Stomach (tissue), 9 donors: ENCODE data around the gene MICAL2. TPM values are rescaled to one million over a fixed set of nuclear protein-coding genes. Genes with fewer than 3 reads are reported as not detected.

Source experiments
- DNase-seq, 2 donors: peaks; one replicate each; pipeline versions ENCODE4 v3.0.0 to v3.0.0-alpha.2; 2013 to 2019
- H3K27ac ChIP-seq, 5 donors: fragments of 200-600 bp in 4 of 5; sonication (generic) in 4 of 5; one replicate each; pipeline ENCODE4 v1.5.1; 2013 to 2019; ENCODE audit warnings: mild to moderate bottlenecking in 1 of 5, moderate library complexity in 1 of 5
- H3K27me3 ChIP-seq, 3 donors: fragments of 200-600 bp; sonication (generic); one replicate each; pipeline ENCODE4 v1.5.1; 2017 to 2019; ENCODE audit warnings: mixed run types in 1 of 3
- H3K36me3 ChIP-seq, 4 donors: fragments of 200-600 bp; sonication (generic); 1 replicate in 3 of 4; 2 replicates in 1 of 4; pipeline ENCODE4 v1.5.1; 2016 to 2019
- H3K4me1 ChIP-seq, 4 donors: fragments of 200-600 bp; sonication (generic); one replicate each; pipeline ENCODE4 v1.5.1; 2016 to 2019
- H3K4me3 ChIP-seq, 4 donors: fragments of 200-600 bp; sonication (generic) in 3 of 4; one replicate each; pipeline ENCODE4 v1.5.1; 2016 to 2019; ENCODE audit warnings: mild to moderate bottlenecking in 1 of 4
- H3K9me3 ChIP-seq, 4 donors: fragments of 200-600 bp; sonication (generic); one replicate each; pipeline ENCODE4 v1.5.1; 2016 to 2019
- CTCF ChIP-seq, 7 experiments: fragments of 450-650 bp in 4 of 7; fragments of 200-600 bp in 3 of 7; sonication (generic) in 3 of 7; IDR thresholded peaks; one replicate each; pipeline ENCODE4 v1.5.1; 2016 to 2019; ENCODE audit warnings: antibody characterized with exemption in 7 of 7, control low read depth in 2 of 7, mild to moderate bottlenecking in 1 of 7
- EP300 ChIP-seq: sonication (generic); formaldehyde crosslinking; IDR thresholded peaks from one replicate; pipeline ENCODE4 v1.6.1; 2017; ENCODE audit warnings: antibody characterized with exemption
- POLR2A ChIP-seq, 4 donors: fragments of 450-650 bp; IDR thresholded peaks; one replicate each; pipeline ENCODE4 v1.6.1; 2016; ENCODE audit warnings: antibody characterized with exemption in 4 of 4, control low read depth in 2 of 4, mild to moderate bottlenecking in 1 of 4, moderate library complexity in 1 of 4
- POLR2AphosphoS5 ChIP-seq, 3 donors: sonication (generic); formaldehyde crosslinking; IDR thresholded peaks; one replicate each; pipeline ENCODE4 v1.6.1; 2016; ENCODE audit warnings: antibody characterized with exemption in 3 of 3
- WGBS, 5 donors: extraction: QIAGEN DNeasy Blood & Tissue Kit in 3 of 5; methylation state at CpG; one replicate each; pipeline versions ENCODE4 v1.1.5 to v1.1.7; 2013 to 2018; 5-methylcytosine and 5-hydroxymethylcytosine counted together
- intact Hi-C: fragments of 100-400 bp; cut with DNase I; formaldehyde crosslinking; loops from one replicate; pipeline ENCODE4 v1.15.1; 2023; ENCODE audit warnings: low total_unique reads
- polyA plus RNA-seq, 3 donors: library from polyadenylated mRNA; stranded (reverse); fragments of 200-250 nt; gene quantifications; one replicate each; pipeline ENCODE4 v1.2.3, GENCODE V29; 2013
- small RNA-seq, 4 donors: library from RNA; depleted of rRNA; stranded (forward); fragments of <200 nt; gene quantifications; one replicate each; pipeline ENCODE3, GENCODE V24; 2016
- total RNA-seq, 5 donors: library from RNA; depleted of rRNA; stranded (reverse); fragments of >200 nt; gene quantifications; one replicate each; pipeline versions ENCODE4 v1.1.0 to v1.2.3, GENCODE V29; 2014 to 2016
- donor health status: healthy with polysubstance abuse.
- donor health status: Bipolar disorder and iron deficiency.
- donor health status: healthy.

The MICAL2 gene
- total and polyA plus RNA-seq, 8 donors = 11.2 to 165 (median 83.3) TPM

GRCh38 chr11:12306830-12307229 is 196.4 kb downstream of the MICAL2 start:
- Histone ChIP-seq H3K27me3 (no peaks in the 10 kb centered on the region), H3K4me1 (no peaks in the 10 kb centered on the region), H3K4me3 (no peak overlapping the region), H3K36me3 (no peaks in the 10 kb centered on the region), H3K27ac (no peak overlapping the region), H3K9me3 (no peaks in the 10 kb centered on the region)
- no peak for TF ChIP-seq POLR2AphosphoS5 (IDR thresholded peaks at IDR 0.05)
- TF ChIP-seq EP300 = no peak
- TF ChIP-seq POLR2A (IDR thresholded peaks at IDR 0.05) = no peak
- TF ChIP-seq CTCF (IDR thresholded peaks at IDR 0.05) = no peak
- no peak for DNase-seq
- 80 to 99% (median 97%) methylated on average over 2 of the region's 2 CpGs for WGBS, 5 donors
- intact Hi-C loops = no loop called here

- H3K4me3 ChIP-seq = no peak overlapping the region
- no peaks in the 10 kb centered on the region for H3K36me3 ChIP-seq
- no peak overlapping the region for H3K27ac ChIP-seq
- intact Hi-C loops = no loop called here
- no peaks in the 10 kb centered on the region for H3K27me3 ChIP-seq
- no peaks in the 10 kb centered on the region for H3K4me1 ChIP-seq
- TF ChIP-seq POLR2A (IDR thresholded peaks at IDR 0.05) (no peak), EP300 (no peak), POLR2AphosphoS5 (IDR thresholded peaks at IDR 0.05) (no peak), CTCF (IDR thresholded peaks at IDR 0.05) (no peak)
- 88 to 94% (median 92%) methylated on average over 4 of the region's 4 CpGs for WGBS, 5 donors
- DNase-seq = no peak
- peaks cover 0 to 19% (median 8%) of the 10 kb centered on the region in 4 donors for H3K9me3 ChIP-seq
These were observed 201.7 kb downstream of the MICAL2 start for GRCh38 chr11:12312132-12312531.

Small RNAs within 50 kb of the gene (small RNA-seq; reads per million reads assigned to genes)
- 0 reads per million in 4 donors for gene MIR6124

Other genes starting within 250 kb of the MICAL2 start
- 10 to 100 TPM; 35.0 to 63.8 (median 54.7) TPM for gene DKK3, start 102.0 kb upstream of the MICAL2 start, total RNA-seq
- gene DKK3, start 102.0 kb upstream of the MICAL2 start, polyA plus RNA-seq = 10 to 100 TPM; 21.8 to 36.7 (median 29.6) TPM